Ovary (tissue), 9 donors: ENCODE results near the gene PDIA6. TPM values are rescaled to one million over a fixed set of nuclear protein-coding genes. Genes with fewer than 3 reads are reported as not detected.

Source experiments
- DNase-seq, 5 donors: peaks; one replicate each; pipeline ENCODE4 v3.0.0-alpha.2; 2019 to 2020
- H3K27ac ChIP-seq, 2 donors: fragments of 200-600 bp; one replicate each; pipeline versions ENCODE4 v1.5.1 to v1.8.0; 2019 to 2022
- H3K27me3 ChIP-seq: fragments of 200-600 bp; one replicate; pipeline ENCODE4 v1.8.0; 2022
- H3K36me3 ChIP-seq: fragments of 200-600 bp; sonication (generic); one replicate; pipeline ENCODE4 v1.5.1; 2019
- H3K4me1 ChIP-seq: one replicate; pipeline ENCODE4 v1.8.1; 2013; ENCODE audit warnings: mild to moderate bottlenecking, moderate library complexity; ENCODE audit not compliant: insufficient read depth
- H3K4me3 ChIP-seq: fragments of 200-600 bp; sonication (generic); one replicate; pipeline ENCODE4 v1.5.1; 2017
- H3K9me3 ChIP-seq, 2 donors: fragments of 200-600 bp in 1 of 2; sonication (generic) in 1 of 2; one replicate each; pipeline versions ENCODE4 v1.5.1 to v1.8.1; 2013 to 2019; ENCODE audit warnings: mild to moderate bottlenecking in 1 of 2, moderate library complexity in 1 of 2
- EP300 ChIP-seq: sonication (generic); formaldehyde crosslinking; IDR thresholded peaks from one replicate; pipeline ENCODE4 v1.6.1; 2017; ENCODE audit warnings: antibody characterized with exemption
- POLR2A ChIP-seq: fragments of 450-650 bp; IDR thresholded peaks from one replicate; pipeline ENCODE4 v1.6.1; 2017; ENCODE audit warnings: antibody characterized with exemption, mild to moderate bottlenecking, moderate library complexity
- WGBS, 3 donors: extraction: QIAGEN DNeasy Blood & Tissue Kit in 1 of 3; methylation state at CpG; one replicate each; pipeline versions ENCODE4 v1.1.5 to v1.1.7; 2013 to 2017; 5-methylcytosine and 5-hydroxymethylcytosine counted together
- intact Hi-C, 4 donors: fragments of 100-400 bp; cut with DNase I; formaldehyde crosslinking; loops; one replicate each; pipeline versions ENCODE4 v1.11.0 to v1.15.1; 2022 to 2023
- polyA plus RNA-seq, 2 donors: library from polyadenylated mRNA; stranded (reverse); fragments of 200-250 nt in 1 of 2; fragments of 350-450 nt in 1 of 2; fragmentation: Illumina TruSeq in 1 of 2; extraction: RNeasy Lipid Tissue Mini Kit (QIAGEN cat#74804) in 1 of 2; gene quantifications; one replicate each; pipeline ENCODE4 v1.2.3, GENCODE V29; 2013 to 2014
- total RNA-seq, 7 donors: library from RNA; depleted of rRNA in 2 of 7; stranded (reverse); fragments of >200 nt in 2 of 7; fragmentation: NEBNext Ultra II Directional in 3 of 7; extraction: Animal tissue kit (Norgen Biotek cat#: 25700) in 3 of 7; gene quantifications; one replicate each; pipeline versions ENCODE4 v1.1.0 to v1.2.4, GENCODE V29; 2016 to 2023
- TF ChIP-seq, protein P1 (sequence below), 3 donors: fragments of 450-650 bp in 2 of 3; fragments of 200-600 bp in 1 of 3; IDR thresholded peaks; one replicate each; pipeline versions ENCODE4 v1.5.1 to v1.8.0; 2016 to 2022; ENCODE audit warnings: antibody characterized with exemption in 3 of 3, mild to moderate bottlenecking in 1 of 3
- donor health status: DM: no; HTN: no; CAD: no; lungs with moderate emphysema.
- donor health status: DM: no; HTN: no; CAD: no.
- donor health status: Bipolar disorder and iron deficiency.
- donor health status: DM: yes; HTN: yes; CAD: no.
- donor health status: DM: no; HTN: no; CAD: no.
- donor health status: DM: yes; HTN: yes; CAD: no.

Gene PDIA6
- total and polyA plus RNA-seq, 9 donors = 60.6 to 220 (median 109) TPM

DNA sequence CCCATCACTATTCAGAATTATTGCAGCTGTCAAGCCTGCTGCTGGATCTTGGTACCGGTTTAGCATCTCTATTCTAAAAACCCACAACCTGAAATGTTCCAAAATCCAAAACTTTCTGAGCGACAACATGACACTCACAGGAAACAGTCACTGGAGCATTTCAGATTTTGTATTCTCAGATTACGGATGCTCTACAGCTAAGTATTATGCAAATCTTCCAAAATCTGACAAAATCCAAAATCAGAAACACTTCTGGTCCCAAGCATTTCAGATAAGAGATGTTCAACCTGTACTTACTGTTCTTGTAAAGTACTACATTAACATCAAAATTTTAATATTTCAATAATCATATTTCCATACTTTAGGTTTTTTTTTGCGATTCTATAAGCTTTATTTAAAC lies 12.4 kb downstream of the PDIA6 start:
- DNase-seq = no peak
- WGBS, 3 donors = 93 to 94% (median 94%) methylated on average over 4 of the region's 4 CpGs
- H3K9me3 ChIP-seq = no peaks in the 10 kb centered on the region
- TF ChIP-seq, protein P1, sequence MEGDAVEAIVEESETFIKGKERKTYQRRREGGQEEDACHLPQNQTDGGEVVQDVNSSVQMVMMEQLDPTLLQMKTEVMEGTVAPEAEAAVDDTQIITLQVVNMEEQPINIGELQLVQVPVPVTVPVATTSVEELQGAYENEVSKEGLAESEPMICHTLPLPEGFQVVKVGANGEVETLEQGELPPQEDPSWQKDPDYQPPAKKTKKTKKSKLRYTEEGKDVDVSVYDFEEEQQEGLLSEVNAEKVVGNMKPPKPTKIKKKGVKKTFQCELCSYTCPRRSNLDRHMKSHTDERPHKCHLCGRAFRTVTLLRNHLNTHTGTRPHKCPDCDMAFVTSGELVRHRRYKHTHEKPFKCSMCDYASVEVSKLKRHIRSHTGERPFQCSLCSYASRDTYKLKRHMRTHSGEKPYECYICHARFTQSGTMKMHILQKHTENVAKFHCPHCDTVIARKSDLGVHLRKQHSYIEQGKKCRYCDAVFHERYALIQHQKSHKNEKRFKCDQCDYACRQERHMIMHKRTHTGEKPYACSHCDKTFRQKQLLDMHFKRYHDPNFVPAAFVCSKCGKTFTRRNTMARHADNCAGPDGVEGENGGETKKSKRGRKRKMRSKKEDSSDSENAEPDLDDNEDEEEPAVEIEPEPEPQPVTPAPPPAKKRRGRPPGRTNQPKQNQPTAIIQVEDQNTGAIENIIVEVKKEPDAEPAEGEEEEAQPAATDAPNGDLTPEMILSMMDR (IDR thresholded peaks at IDR 0.05) = no peak
- TF ChIP-seq EP300 = no peak
- TF ChIP-seq POLR2A = no peak
- peaks cover 2% of the 10 kb centered on the region for H3K4me1 ChIP-seq
- no peaks in the 10 kb centered on the region for H3K36me3 ChIP-seq
- H3K27me3 ChIP-seq = no peaks in the 10 kb centered on the region
- H3K4me3 ChIP-seq = no peak overlapping the region
- no peak overlapping the region for H3K27ac ChIP-seq
- intact Hi-C loops = no loop called here

DNA sequence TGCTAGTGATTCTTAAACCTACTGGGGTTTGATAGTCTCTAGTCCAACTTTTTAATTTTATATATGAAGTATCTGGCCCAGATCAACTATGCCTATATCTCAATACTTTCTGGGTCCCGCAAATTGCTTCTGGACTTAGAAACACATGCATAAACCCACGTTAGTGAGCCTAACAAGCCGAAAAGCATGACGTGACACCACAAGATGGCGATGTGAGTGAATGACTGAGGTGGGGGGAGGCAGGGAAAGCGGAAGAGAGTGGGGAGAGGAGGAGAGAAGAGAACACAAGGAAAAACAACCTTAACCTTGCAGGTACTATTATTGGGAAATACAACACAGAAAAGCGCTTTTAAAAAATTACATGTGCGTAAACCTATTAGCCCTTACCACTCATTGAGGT lies 13.8 kb downstream of the PDIA6 start:
- peaks cover 2% of the 10 kb centered on the region for H3K4me1 ChIP-seq
- no peak overlapping the region for H3K4me3 ChIP-seq
- no peaks in the 10 kb centered on the region for H3K36me3 ChIP-seq
- intact Hi-C loops = no loop called here
- 83 to 87% (median 84%) methylated on average over 8 of the region's 8 CpGs for WGBS, 3 donors
- no peak overlapping the region for H3K27ac ChIP-seq
- no peaks in the 10 kb centered on the region for H3K27me3 ChIP-seq
- H3K9me3 ChIP-seq = no peaks in the 10 kb centered on the region
- TF ChIP-seq, protein P1 (IDR thresholded peaks at IDR 0.05) = no peak
- no peak for TF ChIP-seq EP300
- DNase-seq = no peak

DNA sequence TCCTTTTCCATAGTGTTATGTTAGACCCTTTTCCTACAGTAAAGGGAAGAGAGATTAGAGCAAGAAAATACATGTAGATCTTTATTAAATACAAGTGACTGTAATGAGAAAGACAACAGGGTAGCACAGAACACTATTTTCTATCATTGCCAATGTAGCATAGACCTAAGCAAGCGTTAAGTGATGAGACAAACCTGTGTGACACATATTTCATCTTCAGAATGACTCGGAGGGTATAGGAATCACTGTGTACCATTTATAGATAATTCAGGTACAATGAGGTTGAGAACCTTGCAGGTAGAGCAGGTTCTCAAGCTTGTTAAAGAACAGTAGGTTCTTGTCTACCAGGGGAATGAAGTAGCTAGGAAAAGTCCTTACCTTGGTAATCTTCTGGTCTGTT lies 15.9 kb downstream of the PDIA6 start:
- DNase-seq = no peak
- Histone ChIP-seq H3K4me3 (no peak overlapping the region), H3K27ac (no peak overlapping the region), H3K4me1 (no peaks in the 10 kb centered on the region), H3K9me3 (no peaks in the 10 kb centered on the region), H3K27me3 (no peaks in the 10 kb centered on the region), H3K36me3 (no peaks in the 10 kb centered on the region)
- WGBS, 3 donors = 93 to 100% (median 95%) methylated on average over 2 of the region's 2 CpGs
- no peak for TF ChIP-seq EP300
- TF ChIP-seq POLR2A = no peak
- TF ChIP-seq, protein P1 (IDR thresholded peaks at IDR 0.05) = no peak
- intact Hi-C loops = no loop called here

DNA sequence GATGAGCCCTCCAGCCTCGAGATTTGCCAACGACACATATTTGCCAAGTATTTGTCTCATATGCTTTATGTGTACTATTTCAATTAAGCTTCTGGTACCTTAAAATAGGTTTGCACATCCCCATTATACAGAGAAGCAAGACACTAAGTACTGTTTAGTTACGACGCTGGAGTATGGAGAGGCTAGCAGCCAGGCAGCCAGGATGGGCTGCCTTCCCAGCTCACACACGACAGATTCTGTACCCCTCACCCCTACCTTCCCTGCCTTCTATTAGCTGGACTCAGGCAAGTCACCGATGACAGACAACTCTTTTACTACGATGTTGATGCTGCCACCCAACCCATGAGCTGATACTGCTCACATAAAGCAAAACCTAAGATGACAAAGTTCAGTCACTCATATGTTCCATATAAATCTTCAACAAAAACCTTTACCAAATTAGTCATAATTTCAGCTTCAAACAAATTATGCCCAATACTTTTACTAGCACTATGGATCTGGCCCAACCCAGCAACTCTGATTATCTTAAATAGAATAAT lies 17.0 kb downstream of the PDIA6 start:
- Histone ChIP-seq H3K4me3 (no peak overlapping the region), H3K27me3 (no peaks in the 10 kb centered on the region), H3K4me1 (no peaks in the 10 kb centered on the region), H3K36me3 (no peaks in the 10 kb centered on the region), H3K9me3 (no peaks in the 10 kb centered on the region), H3K27ac (no peak overlapping the region)
- 59 to 63% (median 62%) methylated on average over 7 of the region's 7 CpGs for WGBS, 3 donors
- TF ChIP-seq POLR2A (no peak), EP300 (no peak)
- TF ChIP-seq, protein P1 (IDR thresholded peaks at IDR 0.05) = no peak
- DNase-seq = no peak
- intact Hi-C loops = no loop called here
